Endothelial cell (in vitro differentiated cells): Measurements from ENCODE around the gene TLR2. TPM values are rescaled to one million over a fixed set of nuclear protein-coding genes. Genes with fewer than 3 reads are reported as not detected.

Experiments
- DNase-seq: peaks from one replicate; pipeline ENCODE4 v3.0.0; 2021; ENCODE audit warnings: low spot score
- H3K27ac Mint-ChIP-seq: one replicate; pipeline ENCODE4 v1.8.0; 2021; ENCODE audit warnings: mixed read lengths, inconsistent platforms; ENCODE audit not compliant: unreplicated experiment
- H3K27me3 Mint-ChIP-seq: one replicate; pipeline ENCODE4 v1.8.0; 2021; ENCODE audit warnings: mild to moderate bottlenecking, moderate library complexity, mixed read lengths, inconsistent platforms; ENCODE audit not compliant: unreplicated experiment
- H3K36me3 Mint-ChIP-seq: one replicate; pipeline ENCODE4 v1.8.0; 2021; ENCODE audit warnings: mild to moderate bottlenecking, low read depth, mixed read lengths, inconsistent platforms; ENCODE audit not compliant: unreplicated experiment
- H3K4me1 Mint-ChIP-seq: one replicate; pipeline ENCODE4 v1.8.0; 2021; ENCODE audit warnings: mild to moderate bottlenecking, mixed read lengths, inconsistent platforms; ENCODE audit not compliant: unreplicated experiment
- H3K4me3 Mint-ChIP-seq: one replicate; pipeline ENCODE4 v1.8.0; 2021; ENCODE audit warnings: mild to moderate bottlenecking, mixed read lengths, inconsistent platforms; ENCODE audit not compliant: unreplicated experiment
- H3K9me3 Mint-ChIP-seq: one replicate; pipeline ENCODE4 v1.8.0; 2021; ENCODE audit warnings: mixed read lengths, inconsistent platforms; ENCODE audit not compliant: unreplicated experiment
- total RNA-seq: library from RNA; stranded (reverse); fragmentation: NEBNext Ultra II Directional; extraction: Animal tissue kit (Norgen Biotek cat#: 25700); gene quantifications from one replicate; pipeline ENCODE4 v1.2.1, GENCODE V29; 2021; ENCODE audit not compliant: unreplicated experiment
- TF ChIP-seq, protein P1 (sequence below): fragments of 200-600 bp; sonication (generic); IDR thresholded peaks from one replicate; pipeline ENCODE4 v1.5.0; 2021; ENCODE audit warnings: antibody characterized with exemption; ENCODE audit not compliant: unreplicated experiment

TLR2 gene
- total RNA-seq, 1 donor from 2014 or later = not detected

DNA sequence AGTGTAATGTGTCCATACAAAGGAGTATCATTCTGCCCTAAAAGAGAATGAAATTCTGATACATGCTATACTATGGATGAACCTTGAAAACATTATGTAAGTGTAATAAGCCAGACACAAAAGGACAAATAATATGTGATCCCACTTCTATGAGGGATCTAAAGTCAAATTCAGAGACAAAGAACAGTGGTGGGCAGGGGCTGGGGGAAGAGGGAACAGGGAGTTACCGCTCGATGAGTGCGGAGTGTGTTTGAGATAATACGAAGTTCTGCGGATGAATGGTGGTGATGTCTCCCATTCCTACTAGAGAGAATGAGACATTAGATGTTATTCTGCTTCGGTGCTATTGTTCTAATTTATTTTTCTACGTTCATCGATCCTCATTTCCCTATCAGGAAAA lies 46.1 kb upstream of the TLR2 start:
- Mint-ChIP-seq H3K27ac (no peak overlapping the region), H3K36me3 (peaks cover 23% of the 10 kb centered on the region), H3K4me3 (no peak overlapping the region), H3K27me3 (peaks cover 7% of the 10 kb centered on the region), H3K4me1 (no peaks in the 10 kb centered on the region), H3K9me3 (no peaks in the 10 kb centered on the region)
- TF ChIP-seq, protein P1, sequence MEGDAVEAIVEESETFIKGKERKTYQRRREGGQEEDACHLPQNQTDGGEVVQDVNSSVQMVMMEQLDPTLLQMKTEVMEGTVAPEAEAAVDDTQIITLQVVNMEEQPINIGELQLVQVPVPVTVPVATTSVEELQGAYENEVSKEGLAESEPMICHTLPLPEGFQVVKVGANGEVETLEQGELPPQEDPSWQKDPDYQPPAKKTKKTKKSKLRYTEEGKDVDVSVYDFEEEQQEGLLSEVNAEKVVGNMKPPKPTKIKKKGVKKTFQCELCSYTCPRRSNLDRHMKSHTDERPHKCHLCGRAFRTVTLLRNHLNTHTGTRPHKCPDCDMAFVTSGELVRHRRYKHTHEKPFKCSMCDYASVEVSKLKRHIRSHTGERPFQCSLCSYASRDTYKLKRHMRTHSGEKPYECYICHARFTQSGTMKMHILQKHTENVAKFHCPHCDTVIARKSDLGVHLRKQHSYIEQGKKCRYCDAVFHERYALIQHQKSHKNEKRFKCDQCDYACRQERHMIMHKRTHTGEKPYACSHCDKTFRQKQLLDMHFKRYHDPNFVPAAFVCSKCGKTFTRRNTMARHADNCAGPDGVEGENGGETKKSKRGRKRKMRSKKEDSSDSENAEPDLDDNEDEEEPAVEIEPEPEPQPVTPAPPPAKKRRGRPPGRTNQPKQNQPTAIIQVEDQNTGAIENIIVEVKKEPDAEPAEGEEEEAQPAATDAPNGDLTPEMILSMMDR = no peak
- DNase-seq = no peak

DNA sequence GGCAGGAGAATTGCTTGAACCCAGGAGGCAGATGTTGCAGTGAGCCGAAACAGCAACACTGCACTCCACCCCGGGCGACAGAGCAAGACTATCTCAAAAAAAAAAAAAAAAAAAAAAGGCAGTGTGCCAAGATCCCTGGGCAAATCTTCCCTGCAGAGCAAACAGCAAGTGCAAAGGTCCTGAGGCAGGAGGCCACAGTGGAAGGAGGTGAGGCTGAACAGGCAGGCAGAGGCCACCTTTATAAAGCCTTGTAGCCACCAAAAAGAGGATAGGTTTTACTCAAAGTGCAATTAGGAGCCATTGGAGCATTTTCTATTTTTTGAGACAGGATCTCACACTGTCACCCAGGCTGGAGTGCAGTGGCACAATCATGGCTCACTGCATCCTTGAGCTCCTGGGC lies 45.1 kb upstream of the TLR2 start:
- Mint-ChIP-seq H3K27me3 (peaks cover 7% of the 10 kb centered on the region), H3K4me3 (no peak overlapping the region), H3K4me1 (no peaks in the 10 kb centered on the region), H3K9me3 (no peaks in the 10 kb centered on the region), H3K36me3 (peaks cover 23% of the 10 kb centered on the region), H3K27ac (no peak overlapping the region)
- TF ChIP-seq, protein P1 = no peak
- no peak for DNase-seq

DNA sequence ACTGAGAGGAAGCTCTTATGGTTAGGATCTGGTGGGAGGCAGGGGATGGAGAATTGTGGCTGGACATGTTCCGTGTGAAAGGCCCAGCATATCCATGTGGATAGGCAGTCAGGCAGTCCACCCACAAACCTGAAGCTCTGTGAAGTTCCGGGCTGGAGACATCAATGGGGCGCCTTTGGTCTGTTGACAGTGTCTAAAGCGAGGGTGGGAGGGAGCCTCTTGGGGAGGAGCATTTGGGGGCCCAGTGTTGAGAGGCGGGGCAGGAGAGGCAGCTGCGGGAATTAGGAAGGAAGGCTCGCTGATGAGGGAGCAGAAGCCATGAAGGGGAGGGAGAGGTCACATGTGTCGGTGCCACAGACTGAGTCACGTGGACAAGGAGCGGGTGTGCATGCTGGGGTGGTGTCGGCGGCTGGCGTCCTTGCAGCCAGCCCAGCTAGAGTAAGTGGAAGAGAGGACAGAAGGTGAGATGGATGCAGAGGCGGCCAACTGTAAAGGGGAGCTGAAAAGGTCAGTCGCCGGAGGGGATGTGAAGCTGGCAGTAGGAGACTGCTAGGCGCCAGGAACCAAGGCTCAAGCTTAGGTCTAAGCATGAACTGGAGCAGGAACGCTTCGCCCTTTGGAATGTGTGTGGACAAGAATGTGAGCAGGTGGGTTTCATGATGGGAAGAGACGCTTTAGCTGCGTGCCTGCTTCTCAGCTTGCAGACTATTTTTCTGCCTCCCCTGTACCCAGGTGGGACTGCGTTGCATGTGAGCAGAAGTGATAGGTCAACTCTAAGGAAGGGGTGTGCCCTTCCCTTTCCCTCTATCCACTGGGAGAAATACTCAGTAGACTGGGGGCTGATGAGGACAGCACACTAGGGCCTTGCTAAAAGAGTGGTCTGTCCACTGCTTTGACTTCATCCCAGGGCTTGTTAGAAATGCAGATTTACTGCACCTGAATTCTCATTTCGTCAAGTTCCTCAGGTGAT lies 44.0 kb upstream of the TLR2 start:
- Mint-ChIP-seq H3K27me3 (peaks cover 7% of the 10 kb centered on the region), H3K27ac (no peak overlapping the region), H3K4me3 (no peak overlapping the region), H3K4me1 (no peaks in the 10 kb centered on the region), H3K36me3 (peaks cover 22% of the 10 kb centered on the region), H3K9me3 (no peaks in the 10 kb centered on the region)
- DNase-seq = no peak
- TF ChIP-seq, protein P1 = no peak

DNA sequence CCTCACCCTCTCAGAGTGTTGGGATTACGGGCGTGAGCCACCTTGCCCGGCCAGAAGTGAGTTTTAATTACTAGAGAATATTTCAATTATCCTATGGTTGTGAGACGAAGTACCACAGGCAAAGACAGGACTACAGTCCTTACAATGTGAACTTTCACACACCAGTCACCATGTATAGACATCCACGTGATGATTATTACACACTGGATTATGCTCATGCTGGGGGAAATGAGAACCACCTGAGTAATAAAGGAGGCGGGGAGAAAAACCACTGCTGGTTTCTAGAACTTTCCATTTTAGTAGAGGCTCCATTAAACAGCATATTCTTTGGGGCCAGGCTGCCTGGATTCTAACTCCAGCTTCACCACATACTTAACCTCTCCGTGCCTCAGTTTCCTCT lies 42.5 kb upstream of the TLR2 start:
- peaks cover 4% of the 10 kb centered on the region for H3K27me3 Mint-ChIP-seq
- H3K4me1 Mint-ChIP-seq = no peaks in the 10 kb centered on the region
- H3K9me3 Mint-ChIP-seq = no peaks in the 10 kb centered on the region
- H3K27ac Mint-ChIP-seq = no peak overlapping the region
- TF ChIP-seq, protein P1 = no peak
- no peak overlapping the region for H3K4me3 Mint-ChIP-seq
- DNase-seq = no peak
- peaks cover 10% of the 10 kb centered on the region for H3K36me3 Mint-ChIP-seq
